ENCODE data around the gene RHBDF2.
"Not testable (repeated sequence)": the region's sequence is repeated elsewhere in the genome, so short reads cannot be mapped to it uniquely, and the experiment has no call there.

Gene RHBDF2

GRCh38 chr17:76524598-76525512, 23.6 kb upstream of the RHBDF2 start:
- DNase-seq (ENCODE audit: low read depth): no peak

- DNase-seq (ENCODE audit: low read depth): peak; percentile 71
These were observed 22.1 kb upstream of the RHBDF2 start for GRCh38 chr17:76523084-76524037.

- not testable (repeated sequence) for DNase-seq (ENCODE audit: low read depth)
These were observed 20.5 kb upstream of the RHBDF2 start for GRCh38 chr17:76521683-76522082.

- no peak for DNase-seq (ENCODE audit: low read depth)
These were observed 20.0 kb upstream of the RHBDF2 start for GRCh38 chr17:76521262-76521661.

GRCh38 chr17:76519048-76519966, 18.1 kb upstream of the RHBDF2 start:
- DNase-seq (ENCODE audit: low read depth): no peak

- no peak for DNase-seq (ENCODE audit: low read depth)
These were observed 16.4 kb upstream of the RHBDF2 start for GRCh38 chr17:76517638-76518038.

GRCh38 chr17:76515274-76515949, 14.2 kb upstream of the RHBDF2 start:
- DNase-seq (ENCODE audit: low read depth): peak; percentile 71

- DNase-seq (ENCODE audit: low read depth): not testable (repeated sequence)
These were observed 13.1 kb upstream of the RHBDF2 start for GRCh38 chr17:76514355-76514754.

GRCh38 chr17:76513306-76513692, 12.1 kb upstream of the RHBDF2 start:
- DNase-seq (ENCODE audit: low read depth): no peak

- no peak for DNase-seq (ENCODE audit: low read depth)
These were observed 11.4 kb upstream of the RHBDF2 start for GRCh38 chr17:76512366-76513305.

- DNase-seq (ENCODE audit: low read depth): no peak
These were observed 10.6 kb upstream of the RHBDF2 start for GRCh38 chr17:76511668-76512365.

GRCh38 chr17:76510831-76511244, 9.6 kb upstream of the RHBDF2 start:
- no peak for DNase-seq (ENCODE audit: low read depth)

- DNase-seq (ENCODE audit: low read depth): not testable (repeated sequence)
These were observed 7.3 kb upstream of the RHBDF2 start for GRCh38 chr17:76508472-76509063.

GRCh38 chr17:76506408-76507345, 5.5 kb upstream of the RHBDF2 start:
- peak; percentile 80 for DNase-seq (ENCODE audit: low read depth)

GRCh38 chr17:76504117-76504516, 2.9 kb upstream of the RHBDF2 start:
- no peak for DNase-seq (ENCODE audit: low read depth)

GRCh38 chr17:76502341-76503211, 1.4 kb upstream of the RHBDF2 start:
- no peak for DNase-seq (ENCODE audit: low read depth)

Measured in T follicular helper cell (primary cell).